Inflammatory macrophage treated with lipopolysaccharide for 4 hours (primary cell): ENCODE measurements around the gene SIN3A.
"Not testable (repeated sequence)": the region's sequence is repeated elsewhere in the genome, so short reads cannot be mapped to it uniquely, and the experiment has no call there.

Experiments
- DNase-seq: peaks from one replicate; pipeline ENCODE4 v3.0.0-alpha.2; 2020

The SIN3A gene

GRCh38 chr15:75353604-75354003 lies 97.9 kb downstream of the SIN3A start:
- no peak for DNase-seq

GRCh38 chr15:75352186-75353080 lies 99.1 kb downstream of the SIN3A start:
- no peak for DNase-seq

DNA sequence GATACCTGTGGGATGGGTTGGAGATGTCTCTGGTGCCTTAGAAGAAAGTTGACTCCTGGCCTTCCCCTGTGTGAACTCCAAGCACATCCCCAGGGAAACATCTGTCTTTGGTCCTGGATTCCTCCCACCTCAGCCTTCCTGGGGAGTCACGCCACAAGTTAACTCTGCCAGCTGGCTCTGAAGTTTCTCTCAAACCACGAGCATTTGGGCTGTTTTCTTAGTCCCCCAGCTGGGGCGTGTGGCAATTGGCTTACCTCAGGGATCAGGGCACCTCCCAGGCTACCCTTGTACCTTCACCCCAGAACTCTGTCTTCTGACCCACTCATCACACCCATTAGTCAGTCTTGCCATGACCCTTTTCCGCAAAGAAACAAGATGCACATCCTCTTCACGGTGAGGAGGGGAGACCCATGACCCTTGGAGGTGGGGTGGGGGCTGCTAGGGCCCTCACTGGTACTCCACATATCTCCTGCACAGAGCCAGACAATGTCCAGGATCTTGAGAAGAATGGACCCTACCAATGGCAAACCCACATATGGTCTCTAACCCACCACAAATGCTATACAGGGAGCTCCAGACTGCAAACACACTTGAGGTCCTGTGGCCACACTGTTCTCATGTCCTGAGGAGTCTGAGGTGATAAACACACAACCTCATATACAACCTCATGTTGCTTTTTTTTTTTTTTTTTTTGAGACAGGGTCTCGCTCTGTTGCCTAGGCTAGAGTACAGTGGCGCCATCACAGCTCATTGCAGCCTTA lies 100.7 kb downstream of the SIN3A start:
- DNase-seq = no peak

DNA sequence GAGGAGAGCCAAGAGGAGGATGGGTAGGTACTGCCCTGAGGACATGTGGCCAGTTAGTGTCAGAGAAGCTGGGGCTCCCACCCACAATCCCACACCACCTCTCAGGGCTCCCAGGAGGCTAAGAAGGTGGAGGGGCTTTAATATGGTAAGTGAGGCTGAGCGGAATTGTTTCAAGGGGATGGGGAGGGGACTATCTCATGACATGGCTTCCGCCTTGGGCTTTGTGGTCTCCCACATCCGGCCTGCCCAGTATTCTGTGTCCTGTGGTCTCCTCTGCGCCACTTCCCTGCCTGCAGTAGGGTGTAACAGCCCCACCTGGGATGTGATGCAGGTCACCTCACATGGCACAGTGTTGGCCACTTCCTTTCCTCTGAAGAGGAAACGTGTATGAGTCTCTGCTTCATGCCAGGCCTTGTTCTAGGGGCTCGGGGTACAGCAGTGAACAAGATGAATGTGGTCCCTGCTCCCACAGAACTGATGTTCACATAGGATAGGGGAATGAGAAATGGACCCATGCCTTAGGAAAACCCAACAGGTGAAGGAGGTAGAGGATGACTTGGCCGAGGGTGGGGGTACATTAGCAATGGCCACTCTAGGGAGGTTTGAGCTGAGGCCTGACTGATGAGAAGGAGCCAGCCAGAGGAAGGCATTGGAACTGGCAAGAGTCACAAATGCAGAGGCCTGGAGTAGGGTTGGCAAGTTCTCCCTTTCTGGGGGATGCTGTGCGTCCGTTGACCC lies 101.5 kb downstream of the SIN3A start:
- peak; percentile 24 for DNase-seq

DNA sequence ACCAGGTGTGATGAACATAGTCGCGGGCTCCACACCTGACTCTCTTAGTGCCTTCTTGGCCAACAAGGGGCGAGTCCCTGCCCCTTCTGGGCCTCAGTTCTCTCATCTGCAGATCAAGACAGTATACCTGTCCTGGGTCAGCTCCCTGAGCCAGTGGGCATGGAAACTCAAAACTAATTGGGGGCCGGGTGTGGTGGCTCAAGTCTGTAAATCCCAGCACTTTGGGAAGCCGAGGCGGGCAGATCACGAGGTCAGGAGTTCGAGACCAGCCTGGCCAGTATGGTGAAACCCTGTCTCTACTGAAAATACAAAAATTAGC lies 102.2 kb downstream of the SIN3A start:
- not testable (repeated sequence) for DNase-seq

DNA sequence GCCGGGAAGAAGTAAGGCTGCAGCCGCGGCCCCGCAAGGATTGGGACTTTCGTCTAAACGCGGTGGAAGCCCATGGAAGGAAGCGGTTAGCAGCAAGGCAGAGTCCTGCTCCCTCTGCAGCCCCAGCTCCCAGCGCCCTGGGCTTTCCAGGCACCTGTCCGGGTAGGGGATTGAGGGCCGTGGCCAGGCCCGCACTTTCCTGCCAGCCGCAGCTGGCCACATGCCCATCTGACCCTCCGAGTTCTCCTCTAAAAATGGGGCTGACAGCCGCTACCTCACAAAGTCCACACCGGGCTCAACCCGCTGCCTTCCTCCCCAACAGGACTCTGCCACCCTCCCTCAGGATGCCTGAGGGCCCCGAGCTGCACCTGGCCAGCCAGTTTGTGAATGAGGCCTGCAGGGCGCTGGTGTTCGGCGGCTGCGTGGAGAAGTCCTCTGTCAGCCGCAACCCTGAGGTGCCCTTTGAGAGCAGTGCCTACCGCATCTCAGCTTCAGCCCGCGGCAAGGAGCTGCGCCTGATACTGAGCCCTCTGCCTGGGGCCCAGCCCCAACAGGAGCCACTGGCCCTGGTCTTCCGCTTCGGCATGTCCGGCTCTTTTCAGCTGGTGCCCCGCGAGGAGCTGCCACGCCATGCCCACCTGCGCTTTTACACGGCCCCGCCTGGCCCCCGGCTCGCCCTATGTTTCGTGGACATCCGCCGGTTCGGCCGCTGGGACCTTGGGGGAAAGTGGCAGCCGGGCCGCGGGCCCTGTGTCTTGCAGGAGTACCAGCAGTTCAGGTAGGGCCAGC lies 102.7 kb downstream of the SIN3A start:
- DNase-seq = no peak

- DNase-seq = no peak
Observed at GRCh38 chr15:75348034-75348561, 103.4 kb downstream of the SIN3A start.

- DNase-seq = no peak
Observed at GRCh38 chr15:75347222-75348033, 104.1 kb downstream of the SIN3A start.

DNA sequence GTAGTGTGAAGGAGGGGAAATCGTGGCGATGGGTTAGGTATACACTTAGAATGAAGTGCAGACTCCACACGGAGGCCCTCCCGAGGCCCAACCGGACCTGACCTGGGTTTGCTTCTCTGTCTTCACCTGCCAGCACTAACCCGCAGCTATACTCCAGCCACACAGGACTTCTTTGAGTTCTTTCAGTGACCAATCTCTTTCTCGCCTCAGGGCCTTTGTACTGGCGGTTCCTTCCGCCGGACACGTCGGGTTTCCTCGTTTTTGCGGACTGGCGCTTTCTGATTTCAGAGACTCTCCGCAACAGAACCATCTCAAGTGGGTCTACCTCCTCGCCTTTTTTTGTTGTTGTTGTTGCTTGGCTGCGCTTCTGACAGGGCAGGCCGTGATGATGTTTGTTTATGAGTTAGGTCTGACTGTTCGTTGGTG lies 104.7 kb downstream of the SIN3A start, which contains the start of gene NEIL1:
NEIL1 (plus strand) TSS at position 244 of the 426 bp plus-strand sequence. CDS start 1,867 bp downstream, outside the sequence.
- no peak for DNase-seq

DNA sequence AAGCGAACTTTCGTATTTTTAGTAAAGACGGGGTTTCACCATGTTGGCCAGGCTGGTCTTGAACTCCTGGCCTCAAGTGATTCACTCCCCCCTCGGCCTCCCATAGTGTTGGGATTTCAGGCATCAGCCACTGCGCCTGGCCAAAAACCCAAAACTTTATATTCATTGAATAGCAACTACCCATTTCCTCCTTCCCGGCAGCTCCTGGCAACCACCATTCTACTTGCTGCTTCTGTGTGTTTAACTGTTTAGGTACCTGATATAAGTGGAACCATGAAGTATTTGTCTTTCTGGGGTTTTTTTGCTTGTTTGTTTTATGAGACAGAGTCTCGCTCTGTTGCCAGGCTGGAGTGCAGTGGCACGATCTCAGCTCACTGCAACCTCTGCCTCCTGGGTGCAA lies 107.5 kb downstream of the SIN3A start:
- not testable (repeated sequence) for DNase-seq

GRCh38 chr15:75342221-75342620 lies 109.3 kb downstream of the SIN3A start:
- no peak for DNase-seq

GRCh38 chr15:75339531-75340240 lies 111.8 kb downstream of the SIN3A start:
- no peak for DNase-seq

GRCh38 chr15:75338661-75339240 lies 112.7 kb downstream of the SIN3A start:
- DNase-seq = no peak

- peak; percentile 86 for DNase-seq
Observed at GRCh38 chr15:75335705-75336355, 115.7 kb downstream of the SIN3A start, which contains the start of gene COMMD4. COMMD4 (plus strand) TSS chr15:75336063; CDS start chr15:75336090, 27 bp downstream.

GRCh38 chr15:75335313-75335704 lies 116.2 kb downstream of the SIN3A start:
- no peak for DNase-seq

DNA sequence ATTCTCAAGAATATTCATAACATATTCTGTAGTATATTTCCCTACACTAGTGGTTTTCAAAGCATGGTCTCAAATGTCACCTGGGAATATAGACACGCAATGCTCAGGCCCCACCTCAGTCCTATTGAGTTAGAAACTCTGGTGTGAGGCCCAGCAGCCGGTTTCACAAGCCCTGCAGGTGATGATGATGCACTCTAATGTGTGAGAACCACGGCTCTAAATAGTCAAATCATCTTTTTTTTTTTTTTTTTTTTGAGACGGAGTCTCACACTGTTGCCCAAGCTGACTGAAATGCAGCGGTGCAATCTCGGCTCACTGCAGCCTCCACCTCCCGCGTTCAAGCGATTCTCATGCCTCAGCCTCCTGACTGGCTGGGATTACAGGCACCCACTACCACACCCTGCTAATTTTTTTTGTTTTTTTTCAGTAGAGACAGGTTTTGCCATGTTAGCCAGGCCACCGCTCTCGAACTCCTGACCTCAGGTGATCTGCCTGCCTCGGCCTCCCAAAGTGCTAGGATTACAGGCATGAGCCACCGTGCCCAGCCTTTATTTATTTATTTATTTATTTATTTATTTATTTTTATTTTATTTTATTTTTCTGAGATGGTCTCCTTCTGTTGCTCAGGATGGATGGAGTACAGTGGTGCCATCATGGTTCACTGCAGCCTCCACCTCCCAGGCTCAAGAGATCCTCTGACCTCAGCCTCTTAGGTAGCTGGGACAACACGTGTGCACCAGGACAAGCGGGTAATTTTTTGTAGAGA lies 117.7 kb downstream of the SIN3A start:
- DNase-seq = not testable (repeated sequence)

- DNase-seq = not testable (repeated sequence)
Observed at GRCh38 chr15:75332093-75332492, 119.4 kb downstream of the SIN3A start.

- no peak for DNase-seq
Observed at GRCh38 chr15:75329571-75329970, 121.9 kb downstream of the SIN3A start.
